ENCODE measurements around the gene TMEM167B.
"Not testable (repeated sequence)": the region's sequence is repeated elsewhere in the genome, so short reads cannot be mapped to it uniquely, and the experiment has no call there.

The TMEM167B gene

DNA sequence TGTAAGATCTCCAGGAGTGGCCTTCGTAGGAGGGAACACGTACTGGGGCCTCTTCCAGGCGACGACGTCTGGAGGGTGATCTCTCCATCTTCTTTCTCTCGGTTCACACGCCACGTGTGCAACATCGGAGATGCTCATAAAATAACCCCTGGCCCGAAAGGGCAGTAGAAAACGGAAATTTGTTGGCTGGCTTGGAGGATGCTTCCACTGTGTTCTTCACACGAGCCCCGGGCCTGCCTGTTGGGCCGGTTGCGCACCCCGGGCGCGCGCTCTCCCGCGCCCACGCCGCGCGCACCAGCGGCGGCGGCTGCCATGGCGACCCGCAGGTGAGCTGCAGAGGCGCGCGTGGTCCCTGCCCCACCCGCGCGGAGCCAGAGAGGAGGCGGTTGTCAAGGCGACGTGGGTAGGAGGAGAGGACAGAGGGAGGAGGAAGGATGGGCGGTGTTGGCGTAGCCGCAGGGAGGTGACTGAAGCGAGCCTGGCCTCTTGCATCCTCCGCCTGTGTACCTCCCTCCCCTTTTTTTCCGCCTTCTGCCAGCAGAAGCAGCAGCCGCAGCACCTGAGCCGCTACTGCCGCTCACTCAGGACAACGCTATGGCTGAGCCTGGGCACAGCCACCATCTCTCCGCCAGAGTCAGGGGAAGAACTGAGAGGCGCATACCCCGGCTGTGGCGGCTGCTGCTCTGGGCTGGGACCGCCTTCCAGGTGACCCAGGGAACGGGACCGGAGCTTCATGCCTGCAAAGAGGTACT, 23.2 kb downstream of the TMEM167B start, which contains the start of gene ELAPOR1:
TSS of gene ELAPOR1 (plus strand) at position 526 of the 752 bp plus-strand sequence. CDS start at position 595, 69 bp downstream.
- peak; percentile 49 to 78 for DNase-seq (ENCODE audit: low read depth in 2 of 2)

DNA sequence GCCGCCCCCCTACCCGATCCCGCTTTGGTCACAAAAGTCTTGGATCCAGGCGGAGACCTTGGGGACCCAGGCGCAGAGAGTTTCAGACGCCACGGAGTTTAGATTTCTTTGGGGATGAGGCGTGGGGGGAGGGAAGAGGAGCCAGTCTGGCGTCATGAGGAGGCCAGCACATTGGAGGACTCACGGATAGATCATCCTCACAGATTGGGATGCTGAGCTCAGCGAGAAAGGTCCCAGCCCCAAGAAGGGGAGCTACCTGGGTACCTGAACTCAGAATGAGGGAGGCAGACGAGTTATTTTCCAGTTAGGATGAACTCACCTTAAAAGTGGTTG, 23.7 kb downstream of the TMEM167B start:
- DNase-seq (ENCODE audit: low read depth in 2 of 2): no peak

DNA sequence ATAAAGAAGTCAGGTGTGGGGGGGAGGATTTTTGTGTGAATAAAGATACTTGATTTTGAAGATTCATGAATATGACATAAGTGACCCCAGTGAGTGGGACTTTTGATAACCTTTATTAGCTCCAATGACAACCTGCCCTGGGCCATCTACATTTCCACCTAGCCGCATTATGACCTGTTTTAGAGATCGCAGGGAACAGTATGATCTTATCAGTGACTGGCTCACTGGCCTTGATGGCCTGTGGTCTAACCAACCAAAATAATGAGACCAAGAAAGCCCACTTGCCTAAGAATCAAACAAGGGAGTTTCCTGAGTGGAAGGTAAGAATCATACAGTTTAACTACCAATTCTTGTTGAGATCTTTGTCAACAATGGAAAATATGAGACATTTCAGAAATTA, 25.1 kb downstream of the TMEM167B start:
- DNase-seq (ENCODE audit: low read depth in 2 of 2): no peak

DNA sequence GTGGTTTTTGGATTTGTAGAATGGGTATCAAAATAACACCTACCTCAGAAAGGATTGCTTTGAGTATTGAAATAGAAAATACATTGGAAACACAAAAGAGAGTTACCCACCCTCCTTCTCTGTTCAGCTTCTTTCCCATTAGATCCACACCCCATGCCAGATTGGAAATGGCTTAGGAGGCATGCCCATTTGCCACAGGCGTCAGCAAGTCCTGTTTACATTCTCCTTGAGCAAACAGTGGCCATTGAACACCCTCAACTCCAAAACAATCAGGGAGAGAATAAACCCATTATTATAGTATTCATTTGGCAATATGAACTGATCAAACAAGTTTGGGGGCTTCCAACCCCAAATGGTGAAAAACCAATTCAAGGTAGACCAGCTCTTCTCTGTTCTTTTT, 25.7 kb downstream of the TMEM167B start:
- no peak for DNase-seq (ENCODE audit: low read depth in 2 of 2)

DNA sequence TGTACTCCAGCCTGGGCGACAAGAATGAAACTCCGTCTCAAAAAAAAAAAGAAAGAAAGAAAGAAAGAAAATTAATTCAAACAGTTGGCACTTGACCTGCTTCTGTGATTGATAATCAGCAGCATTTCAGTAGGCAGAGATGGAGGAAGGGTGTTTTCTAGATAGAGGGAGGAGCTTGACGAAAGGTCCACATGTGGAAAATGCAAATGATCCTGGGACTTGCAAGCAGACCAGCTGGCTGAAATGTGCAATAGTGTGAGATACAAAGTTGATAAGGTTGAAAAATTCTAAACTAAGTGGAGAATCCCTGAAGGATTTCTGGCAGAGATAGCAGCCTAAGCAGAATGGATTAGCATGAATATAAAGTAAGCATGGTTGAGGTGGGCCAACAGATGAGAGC, 27.5 kb downstream of the TMEM167B start:
- DNase-seq (ENCODE audit: low read depth in 2 of 2): no peak

DNA sequence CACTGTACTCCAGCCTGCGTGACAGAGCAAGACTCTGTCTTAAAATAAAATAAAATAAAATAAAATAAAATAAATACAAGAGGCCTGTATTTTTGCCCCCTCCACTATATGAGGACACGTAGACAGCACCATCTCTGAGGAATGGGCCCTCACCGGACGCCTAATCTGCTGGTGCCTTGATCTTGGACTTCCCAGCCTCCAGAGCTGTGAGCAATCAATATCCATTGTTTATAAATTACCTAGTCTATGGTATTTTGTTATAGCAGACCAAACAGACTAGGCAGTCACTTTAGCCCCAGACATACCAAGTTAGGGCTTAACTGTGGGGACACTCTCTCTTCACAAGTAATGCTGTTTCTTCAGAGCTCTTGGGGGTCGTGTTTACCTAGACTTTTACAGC, 29.8 kb downstream of the TMEM167B start:
- no peak for DNase-seq (ENCODE audit: low read depth in 2 of 2)

DNA sequence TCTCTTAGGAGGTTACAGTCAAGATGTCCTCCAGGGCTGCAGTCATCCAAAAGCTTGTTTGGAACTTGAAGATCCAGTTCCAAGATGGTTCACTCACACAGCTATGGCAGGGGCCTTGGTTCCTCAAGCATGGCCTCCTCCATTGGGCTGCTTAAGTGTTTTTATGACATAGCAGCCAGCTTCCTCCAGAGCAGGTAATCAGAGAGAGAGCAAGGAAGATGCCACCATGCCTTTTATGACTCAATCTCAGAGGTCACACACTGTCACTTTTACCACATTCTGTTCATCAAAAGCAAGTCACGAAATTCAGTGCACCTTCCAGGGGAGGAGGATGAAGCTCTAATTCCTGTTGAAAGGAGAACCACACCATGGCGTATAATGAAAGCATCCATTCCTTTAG, 40.5 kb downstream of the TMEM167B start:
- DNase-seq (ENCODE audit: low read depth in 2 of 2): no peak

DNA sequence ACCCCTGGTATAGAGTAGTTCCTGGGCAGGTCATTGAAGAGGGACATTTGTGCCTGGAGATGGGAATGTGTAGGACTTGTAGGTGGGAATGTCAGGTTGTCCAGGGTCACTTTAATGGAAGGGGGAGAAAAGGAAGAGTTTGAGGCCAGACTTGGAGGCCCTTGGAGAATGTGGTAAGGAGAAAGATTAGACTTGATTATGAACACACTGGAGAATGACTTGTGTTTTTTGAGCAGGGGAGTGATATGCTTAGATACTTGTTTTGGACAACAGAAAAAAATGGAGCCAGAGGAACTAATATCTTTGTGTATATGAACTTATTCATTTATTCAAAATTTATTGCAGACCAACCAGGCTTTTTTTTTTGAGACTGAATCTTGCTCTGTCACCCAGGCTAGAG, 41.2 kb downstream of the TMEM167B start:
- DNase-seq (ENCODE audit: low read depth in 2 of 2): no peak

DNA sequence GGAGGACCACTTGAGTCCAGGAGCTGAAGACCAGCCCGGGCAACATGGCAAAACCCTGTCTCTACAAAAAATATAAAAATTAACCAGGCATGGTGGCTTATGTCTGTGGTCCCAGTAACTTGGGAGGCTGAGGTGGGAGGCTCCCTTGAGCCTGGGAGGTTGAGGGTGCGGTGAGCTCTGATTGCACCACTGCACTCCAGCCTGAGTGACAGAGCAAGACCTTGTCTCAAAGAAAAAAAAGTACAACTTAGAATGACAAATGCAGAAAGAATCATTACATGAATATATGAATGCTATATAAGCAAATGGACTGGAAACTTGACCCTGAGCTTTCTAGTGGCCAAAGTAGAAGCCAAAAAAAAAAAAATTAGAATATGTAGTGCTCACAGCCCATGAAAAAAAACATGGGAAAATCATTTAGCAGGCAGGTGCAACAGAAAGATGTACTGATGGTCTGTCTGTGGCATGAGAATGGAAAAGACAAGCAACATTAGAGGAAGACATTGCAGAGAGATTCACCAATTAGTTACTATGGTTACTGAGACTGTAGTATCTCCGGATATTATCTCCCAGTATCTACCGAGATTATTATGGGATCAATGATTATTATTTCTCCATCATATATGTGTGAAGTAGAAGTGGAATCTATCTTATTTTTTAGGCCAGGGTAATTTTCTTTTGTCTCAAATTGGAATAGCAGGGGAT, 42.6 kb downstream of the TMEM167B start:
- no peak for DNase-seq (ENCODE audit: low read depth in 2 of 2)

DNA sequence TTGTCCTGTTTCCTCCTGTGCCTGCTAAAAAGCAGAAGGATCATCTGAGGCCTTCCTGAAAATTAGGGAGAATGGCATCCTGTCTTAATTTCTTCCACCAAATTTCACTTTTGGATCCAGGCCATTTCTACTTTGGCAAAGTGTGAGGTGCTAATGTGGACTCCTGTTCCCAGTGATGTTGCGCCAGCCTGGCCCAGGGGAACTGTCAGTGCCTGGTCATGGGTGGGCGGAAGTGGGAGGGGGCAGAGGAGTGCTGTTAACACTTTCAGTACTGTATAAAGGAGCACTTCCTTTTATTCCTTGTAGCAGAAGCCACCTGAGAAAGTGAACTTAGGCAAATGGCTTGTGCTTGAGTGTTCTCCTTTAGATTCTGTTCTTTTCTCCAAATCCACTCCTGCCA, 43.3 kb downstream of the TMEM167B start:
- DNase-seq (ENCODE audit: low read depth in 2 of 2): no peak

DNA sequence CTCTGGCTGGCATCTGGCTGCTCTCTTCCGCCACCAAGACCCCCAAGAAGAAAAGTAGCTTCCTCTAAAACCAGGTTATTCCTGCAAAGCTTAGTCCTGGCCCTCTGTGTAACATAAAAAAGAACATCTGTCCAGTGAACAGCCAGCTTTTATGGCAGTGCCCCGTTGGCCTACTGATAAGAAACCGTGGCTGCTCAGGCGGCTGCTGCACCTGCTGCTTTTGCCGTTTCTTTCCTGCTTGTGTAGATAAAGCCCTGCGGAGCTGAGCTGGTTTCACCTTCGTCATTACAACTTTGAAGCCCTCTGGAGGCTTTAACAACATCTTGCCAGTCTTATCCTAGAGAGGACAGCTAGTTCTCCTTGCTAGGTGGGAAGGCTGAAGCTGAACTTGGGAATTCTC, 43.9 kb downstream of the TMEM167B start:
- DNase-seq (ENCODE audit: low read depth in 2 of 2): no peak

DNA sequence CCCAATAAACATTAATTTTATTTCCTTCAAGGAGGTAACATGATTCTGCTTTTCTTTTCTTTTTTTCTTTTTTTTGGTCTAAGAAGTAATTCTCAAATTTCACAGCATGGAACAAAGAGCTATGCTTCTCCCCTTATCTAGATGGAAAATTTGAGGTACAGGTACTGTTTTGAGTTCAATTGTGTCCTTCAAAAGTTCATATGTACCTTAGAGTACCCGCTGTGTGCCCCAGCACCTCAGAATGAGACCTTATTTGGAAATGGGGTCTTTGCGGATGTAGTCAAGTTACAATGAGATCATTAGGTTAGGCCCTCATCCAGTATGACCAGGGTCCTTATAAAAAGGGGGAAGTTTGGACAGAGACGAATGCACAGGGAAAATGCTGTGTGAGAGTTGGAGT, 45.4 kb downstream of the TMEM167B start:
- no peak for DNase-seq (ENCODE audit: low read depth in 2 of 2)

DNA sequence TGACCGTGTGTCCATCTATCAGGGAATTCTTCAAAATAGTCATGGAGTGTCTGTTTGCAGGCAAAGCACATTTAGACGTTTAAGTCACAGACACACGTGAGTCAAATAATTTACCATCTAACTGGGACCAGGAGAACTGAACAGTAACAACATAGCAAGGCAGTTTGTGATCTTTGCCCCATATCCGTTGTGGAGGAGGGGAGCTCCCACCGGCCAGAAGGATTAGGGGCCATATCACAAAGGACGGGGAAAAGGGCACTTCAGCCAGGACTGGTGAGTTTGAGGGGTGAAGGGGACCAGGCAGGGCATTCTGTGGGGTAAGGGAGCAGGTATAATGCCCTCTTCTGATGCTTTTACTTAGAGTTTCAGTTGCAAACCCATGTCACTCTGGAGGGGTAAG, 46.2 kb downstream of the TMEM167B start:
- no peak for DNase-seq (ENCODE audit: low read depth in 2 of 2)

DNA sequence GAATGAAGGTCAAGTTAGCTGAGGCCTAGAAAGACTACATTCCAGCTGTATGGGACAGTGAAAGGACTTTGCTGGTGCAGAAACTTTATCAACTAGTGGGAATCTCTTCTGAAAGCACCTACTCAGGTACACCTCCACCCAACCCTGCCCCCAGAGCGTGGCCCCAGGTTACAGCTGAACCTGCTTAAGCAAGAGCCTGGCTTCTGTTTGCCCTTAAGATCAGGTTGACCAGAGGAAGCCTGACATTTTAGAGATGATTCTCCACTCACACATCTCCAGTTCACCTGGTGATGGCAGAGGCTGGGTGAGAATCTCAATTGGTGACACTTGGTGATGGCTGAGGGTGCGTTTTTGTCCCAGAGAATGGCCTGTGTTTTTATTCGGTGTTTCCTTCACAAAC, 47.4 kb downstream of the TMEM167B start:
- DNase-seq (ENCODE audit: low read depth in 2 of 2): no peak

DNA sequence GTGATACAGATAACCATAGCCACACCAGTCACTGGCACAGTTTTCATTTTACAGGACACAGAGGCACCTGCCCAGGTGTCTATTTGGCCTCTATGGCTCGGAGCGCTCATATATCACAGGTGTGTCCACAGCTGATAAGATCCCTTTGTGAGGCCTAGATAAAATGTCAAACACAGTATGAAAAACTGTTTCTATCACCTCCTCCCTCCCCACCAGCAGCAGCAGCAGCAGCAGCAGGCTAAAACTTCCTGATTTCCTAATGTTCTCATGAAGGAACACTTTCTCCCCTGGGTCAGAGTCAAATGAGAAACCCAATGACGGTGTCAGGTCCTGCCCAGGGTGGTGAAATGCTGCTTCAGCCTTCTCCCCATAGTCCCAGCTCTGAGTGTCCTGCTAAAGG, 47.8 kb downstream of the TMEM167B start:
- DNase-seq (ENCODE audit: low read depth in 2 of 2): no peak

DNA sequence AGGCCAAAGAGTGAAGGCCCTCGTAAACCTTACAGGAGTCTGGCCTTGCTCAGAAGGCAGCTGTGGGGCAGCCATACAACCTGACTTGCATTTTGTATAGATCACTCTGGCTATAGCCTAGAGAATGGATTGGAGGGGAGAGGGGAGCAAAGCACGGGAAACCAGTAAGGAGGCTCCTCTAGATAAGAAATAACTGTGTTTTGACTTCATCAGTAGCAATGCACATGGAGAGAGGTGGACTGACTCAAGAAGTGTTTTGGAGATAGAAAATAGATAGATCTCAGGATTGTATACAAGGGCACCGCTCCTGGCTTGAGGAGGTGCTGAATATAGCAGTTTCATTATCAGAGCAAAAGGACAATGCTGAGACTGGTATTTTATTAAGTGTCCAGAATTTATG, 49.8 kb downstream of the TMEM167B start:
- DNase-seq (ENCODE audit: low read depth in 2 of 2): no peak

DNA sequence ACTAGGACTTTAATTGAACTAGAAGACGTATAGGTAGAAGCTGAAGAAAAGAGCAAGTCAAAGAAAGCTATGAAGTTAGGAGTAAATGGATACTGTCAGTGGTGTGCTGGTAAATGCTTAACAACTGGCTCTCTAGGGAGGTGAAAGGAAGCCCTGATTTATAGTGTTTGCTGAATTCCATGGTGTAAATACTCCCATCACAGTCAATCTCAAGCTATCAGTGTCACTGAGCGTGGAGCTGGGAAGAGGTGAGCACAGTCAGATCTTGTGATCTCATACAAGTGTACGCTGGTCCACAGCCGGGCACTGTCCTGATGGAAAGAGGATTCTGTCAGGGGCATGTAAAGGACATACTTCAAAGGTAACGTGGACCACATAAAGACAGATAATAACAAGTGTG, 51.7 kb downstream of the TMEM167B start:
- DNase-seq (ENCODE audit: low read depth in 2 of 2): no peak

DNA sequence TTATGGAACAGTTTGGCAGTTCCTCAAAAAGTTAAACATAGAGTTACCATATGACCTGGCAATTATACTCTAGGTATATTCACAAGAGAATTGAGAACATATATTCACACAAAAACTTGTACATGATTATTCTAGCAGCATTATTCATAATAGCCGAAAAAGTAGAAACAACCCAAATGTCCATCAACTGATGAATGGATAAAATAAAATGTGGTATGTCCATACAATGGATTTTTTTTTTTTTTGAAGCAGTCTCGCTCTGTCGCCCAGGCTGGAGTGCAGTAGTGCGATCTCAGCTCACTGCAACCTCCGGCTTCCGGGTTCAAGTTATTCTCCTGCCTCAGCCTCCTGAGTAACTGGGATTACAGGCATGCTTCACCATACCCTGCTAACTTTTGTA, 52.2 kb downstream of the TMEM167B start:
- DNase-seq (ENCODE audit: low read depth in 2 of 2): not testable (repeated sequence)
